Measurements from ENCODE around the gene CDADC1. TPM values are rescaled to one million over a fixed set of nuclear protein-coding genes. Genes with fewer than 3 reads are reported as not detected.
A peak's percentile ranks its signal among the peaks of the same experiment; 100 is the strongest.

CDADC1 gene
- 10 to 100 TPM; 12.3 to 13.7 TPM for total RNA-seq

DNA sequence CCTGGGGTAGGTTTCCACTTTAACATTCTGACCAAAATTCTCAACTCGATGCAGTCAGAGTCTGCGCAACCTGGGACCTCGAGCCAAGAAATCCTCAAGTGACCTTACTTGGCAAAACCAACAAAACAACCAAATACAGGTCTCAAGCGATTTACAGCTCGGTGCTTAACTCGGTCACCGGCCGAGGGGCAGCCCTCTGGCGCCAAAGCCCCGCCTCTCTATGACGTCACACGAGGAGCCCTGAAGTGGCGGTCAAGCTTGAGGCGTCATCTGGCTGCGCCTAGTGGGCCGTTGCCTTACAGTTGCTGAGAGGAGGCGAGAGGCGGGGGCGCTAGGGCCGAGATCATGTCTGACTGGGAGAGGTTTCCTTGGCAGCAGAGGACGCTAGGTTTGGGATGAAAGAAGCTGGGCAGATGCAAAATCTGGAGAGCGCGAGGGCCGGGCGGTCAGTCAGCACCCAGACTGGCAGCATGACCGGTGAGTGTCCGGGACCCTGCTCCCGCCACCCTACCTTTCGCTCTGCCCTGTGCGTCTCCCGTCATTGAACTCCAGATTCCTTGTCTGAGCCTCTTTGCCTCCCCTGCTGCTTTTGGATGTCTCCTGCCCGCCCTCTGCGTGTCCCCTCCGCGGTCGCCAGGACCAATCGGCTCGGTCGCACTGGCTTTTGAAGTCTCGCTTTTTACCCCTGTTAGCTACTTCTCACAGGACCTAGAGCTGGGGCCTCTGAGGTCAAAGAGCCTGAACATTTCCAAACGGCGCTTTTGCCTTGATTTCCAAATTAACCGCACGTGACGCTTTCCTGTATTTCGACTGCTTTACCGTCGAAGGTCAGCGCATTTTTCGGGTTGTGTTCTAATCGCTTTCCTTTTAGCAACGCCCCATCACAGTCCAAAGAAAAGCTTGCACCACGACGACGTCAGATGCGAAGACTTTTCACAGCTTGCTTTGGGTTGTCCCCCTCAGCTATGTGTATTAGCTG, at the start of gene CDADC1:
Gene CDADC1 (plus strand): TSS at position 283 of the 979 bp plus-strand sequence. CDS start 113 bp downstream, at position 396.
- H3K4me3 Mint-ChIP-seq: peak within 1 kb of the TSS; percentile 94

DNA sequence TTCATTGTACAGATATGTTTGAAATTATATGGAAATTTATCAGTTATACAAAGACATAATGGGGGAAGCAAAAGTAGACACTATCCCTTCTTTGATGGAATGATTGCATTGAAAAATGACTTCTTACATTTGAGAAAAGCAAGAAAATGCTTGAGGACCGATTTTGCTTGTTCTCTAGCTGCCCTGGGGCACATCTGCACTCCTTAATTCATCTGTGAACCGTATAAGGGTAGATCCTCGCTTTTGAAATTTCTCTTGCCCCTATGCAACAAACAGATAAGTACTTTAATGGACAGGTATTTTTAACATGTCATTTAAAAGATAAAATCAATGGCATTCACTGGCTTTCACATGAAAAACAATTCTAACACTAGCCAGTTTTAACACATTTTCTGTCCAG, 41.1 kb upstream of the CDADC1 start:
- Mint-ChIP-seq H3K27ac (no peak overlapping the region), H3K4me3 (no peak overlapping the region), H3K9me3 (ENCODE audit: insufficient read depth) (no peaks in the 10 kb centered on the region), H3K36me3 (ENCODE audit: low read depth) (peaks cover 47% of the 10 kb centered on the region), H3K4me1 (ENCODE audit: low read depth) (no peaks in the 10 kb centered on the region), H3K27me3 (ENCODE audit: low read depth) (no peaks in the 10 kb centered on the region)
- no peak for DNase-seq
- POLR2A ChIA-PET: no interaction called here
- ATAC-seq: no peak
- CTCF ChIA-PET: no interaction called here

More for the DNA sequence above, at the start of gene CDADC1:
- POLR2A ChIA-PET: interaction anchor here (0.6 to 2.7 kb wide), 14 partner anchors 8 to 758 kb away, joined by 3 to 31 read pairs (median 3); partner anchors contain the start of genes CAB39L, FNDC3A, PHF11 and SETDB2
- ATAC-seq: peak; percentile 93
- H3K9me3 Mint-ChIP-seq (ENCODE audit: insufficient read depth): no peaks in the 10 kb centered on the region
- H3K36me3 Mint-ChIP-seq (ENCODE audit: low read depth): peaks cover 25% of the 10 kb centered on the region
- peaks cover 19% of the 10 kb centered on the region for H3K27me3 Mint-ChIP-seq (ENCODE audit: low read depth)
- H3K27ac Mint-ChIP-seq: peak within 1 kb of the TSS; percentile 97
- peaks cover 40% of the 10 kb centered on the region for H3K4me1 Mint-ChIP-seq (ENCODE audit: low read depth)
- CTCF ChIA-PET: interaction anchor here (0.7 to 3.0 kb wide), 14 partner anchors 9 to 363 kb away, joined by 3 to 25 read pairs (median 4); partner anchors contain the start of gene MLNR
- peak; percentile 96 for DNase-seq

DNA sequence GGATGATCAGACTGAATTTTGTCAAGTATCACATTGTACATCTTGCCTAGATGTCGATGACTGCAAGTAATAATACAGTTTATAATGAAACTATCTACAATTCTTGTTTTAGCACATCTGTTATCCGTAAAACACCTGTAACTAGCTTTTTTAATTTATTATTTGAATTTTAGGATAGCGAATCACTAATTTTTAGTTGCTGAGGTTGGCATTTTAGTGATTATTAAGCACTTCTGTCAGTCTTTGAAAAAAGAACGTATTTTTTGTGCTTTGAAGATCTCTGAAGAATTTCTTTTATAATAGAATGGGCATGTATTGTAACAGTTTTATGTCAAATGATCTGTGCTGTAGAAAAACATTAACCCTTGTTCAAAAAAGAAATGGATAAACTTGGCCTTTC, 39.1 kb upstream of the CDADC1 start:
- ATAC-seq: no peak
- no peak for DNase-seq
- Mint-ChIP-seq H3K36me3 (ENCODE audit: low read depth) (peaks cover 49% of the 10 kb centered on the region), H3K27ac (no peak overlapping the region), H3K4me3 (no peak overlapping the region), H3K27me3 (ENCODE audit: low read depth) (no peaks in the 10 kb centered on the region), H3K4me1 (ENCODE audit: low read depth) (no peaks in the 10 kb centered on the region), H3K9me3 (ENCODE audit: insufficient read depth) (no peaks in the 10 kb centered on the region)
- ChIA-PET POLR2A (no interaction called here), CTCF (no interaction called here)

DNA sequence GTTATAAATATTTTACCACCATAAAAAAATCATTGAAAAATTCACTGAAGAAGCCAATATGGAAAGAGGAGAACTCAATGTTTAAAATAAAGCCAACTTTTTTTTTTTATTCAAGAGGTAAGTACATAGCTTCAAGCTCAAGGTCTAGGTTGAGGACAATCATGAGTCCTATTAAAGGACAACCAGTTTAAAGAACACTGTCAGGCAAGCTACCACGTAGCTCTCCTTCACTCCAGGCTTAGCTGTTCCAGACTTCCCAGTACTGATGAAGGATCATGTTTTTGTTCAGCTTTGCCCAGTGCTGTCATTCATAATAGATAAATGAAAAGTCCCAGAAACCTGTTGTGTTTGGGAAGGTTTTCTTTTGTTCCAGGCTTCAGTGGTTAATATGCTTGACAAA, 37.6 kb upstream of the CDADC1 start:
- DNase-seq: no peak
- H3K9me3 Mint-ChIP-seq (ENCODE audit: insufficient read depth): peaks cover 4% of the 10 kb centered on the region
- H3K4me3 Mint-ChIP-seq: no peak overlapping the region
- no peak for ATAC-seq
- H3K27ac Mint-ChIP-seq: no peak overlapping the region
- CTCF ChIA-PET: interaction anchor here (0.8 kb wide), 1 partner anchor 9 kb away, joined by 3 read pairs; no protein-coding TSS in a partner anchor
- H3K4me1 Mint-ChIP-seq (ENCODE audit: low read depth): peaks cover 9% of the 10 kb centered on the region
- no peaks in the 10 kb centered on the region for H3K27me3 Mint-ChIP-seq (ENCODE audit: low read depth)
- POLR2A ChIA-PET: no interaction called here
- H3K36me3 Mint-ChIP-seq (ENCODE audit: low read depth): peaks cover 41% of the 10 kb centered on the region

DNA sequence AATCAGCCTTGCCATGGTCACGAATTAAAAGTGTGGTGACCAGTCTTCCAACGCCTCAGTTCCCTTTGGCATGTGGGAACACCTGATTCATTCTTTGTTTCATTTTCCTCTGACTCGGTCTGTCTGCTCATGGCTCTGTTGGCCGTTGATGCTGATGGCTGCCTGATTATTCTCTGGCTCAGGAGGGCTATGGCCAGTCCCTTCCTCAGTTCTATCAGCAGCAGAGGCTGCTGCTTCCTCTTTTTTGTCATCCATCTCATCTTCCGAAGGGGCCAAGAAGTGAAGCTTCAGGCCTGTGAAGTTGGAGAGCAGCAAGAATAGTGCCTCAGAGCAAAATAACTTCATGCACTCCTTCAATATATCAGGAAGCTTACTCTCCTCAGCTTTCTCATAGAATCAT, 37.1 kb upstream of the CDADC1 start:
- H3K27me3 Mint-ChIP-seq (ENCODE audit: low read depth): no peaks in the 10 kb centered on the region
- ChIA-PET CTCF (interaction anchor here (0.8 kb wide), 1 partner anchor 9 kb away, joined by 3 read pairs; no protein-coding TSS in a partner anchor), POLR2A (no interaction called here)
- ATAC-seq: no peak
- peaks cover 6% of the 10 kb centered on the region for H3K9me3 Mint-ChIP-seq (ENCODE audit: insufficient read depth)
- H3K4me1 Mint-ChIP-seq (ENCODE audit: low read depth): peaks cover 12% of the 10 kb centered on the region
- no peak for DNase-seq
- H3K4me3 Mint-ChIP-seq: no peak overlapping the region
- H3K36me3 Mint-ChIP-seq (ENCODE audit: low read depth): peaks cover 39% of the 10 kb centered on the region
- H3K27ac Mint-ChIP-seq: no peak overlapping the region

DNA sequence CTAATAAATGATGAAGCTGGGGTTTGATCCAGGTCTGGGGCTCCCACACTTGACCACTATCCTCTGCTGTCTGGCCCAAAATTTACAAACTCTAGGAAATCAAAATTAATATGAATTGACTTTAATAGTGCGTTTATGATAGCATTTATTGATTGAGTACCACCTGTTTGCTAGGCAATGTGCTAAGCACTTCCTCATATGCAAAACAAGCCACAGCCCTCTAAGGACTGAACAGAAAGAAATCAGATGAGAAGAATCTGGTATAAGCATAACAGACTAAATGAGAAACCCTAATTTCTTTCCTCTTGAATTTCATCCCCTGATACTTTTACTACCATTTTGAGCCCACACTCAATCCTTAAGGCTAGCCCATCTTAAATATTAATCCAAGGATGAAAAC, 34.2 kb upstream of the CDADC1 start:
- POLR2A ChIA-PET: no interaction called here

DNA sequence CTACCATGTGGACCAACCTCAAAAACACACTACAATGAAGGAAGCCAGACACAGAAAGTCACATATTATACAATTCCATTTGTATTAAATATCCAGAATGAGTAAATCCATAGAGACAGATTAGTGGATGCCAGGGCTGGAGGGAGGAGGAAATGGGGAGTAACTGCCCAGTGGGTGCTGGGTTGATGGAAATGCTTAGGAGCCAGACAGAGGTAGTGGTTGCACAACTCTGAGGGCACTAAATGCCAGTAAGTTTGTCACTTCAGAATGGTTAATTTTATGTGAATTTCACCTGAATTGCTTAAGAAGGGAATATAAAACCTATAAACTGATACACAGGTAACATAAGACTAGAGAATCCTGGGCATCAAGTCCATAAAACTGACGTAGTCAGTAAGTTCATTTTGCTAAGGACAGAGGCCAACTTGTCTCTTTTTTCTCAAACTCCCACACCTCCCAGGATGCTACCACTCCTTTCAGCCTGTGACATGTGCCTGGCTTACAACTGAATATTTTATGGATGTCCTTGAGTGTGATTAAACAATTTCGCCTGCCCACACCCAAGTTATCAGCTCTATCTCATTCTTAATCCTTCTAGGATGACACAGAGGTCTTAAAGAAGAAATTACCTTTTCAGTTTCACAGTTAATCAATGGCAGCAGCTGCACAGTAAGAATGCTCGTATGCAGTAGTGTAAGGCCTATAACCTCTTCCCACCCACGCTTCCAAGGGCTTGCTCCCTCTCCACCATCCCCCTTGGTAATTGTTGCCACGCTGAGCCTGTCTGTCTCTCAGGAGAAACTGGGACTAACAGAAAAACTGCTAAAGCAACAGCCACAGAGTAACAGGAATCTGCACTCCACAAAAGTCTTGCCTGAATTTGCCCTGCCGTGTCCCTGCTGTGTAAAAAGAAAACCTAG, 33.5 kb upstream of the CDADC1 start:
- Mint-ChIP-seq H3K4me3 (no peak overlapping the region), H3K9me3 (ENCODE audit: insufficient read depth) (peaks cover 6% of the 10 kb centered on the region), H3K27me3 (ENCODE audit: low read depth) (peaks cover 18% of the 10 kb centered on the region), H3K4me1 (ENCODE audit: low read depth) (peaks cover 20% of the 10 kb centered on the region), H3K27ac (peak overlapping the region; percentile 79), H3K36me3 (ENCODE audit: low read depth) (peaks cover 19% of the 10 kb centered on the region)
- DNase-seq: no peak
- ATAC-seq: no peak
- POLR2A ChIA-PET: interaction anchor here (0.7 to 0.9 kb wide), 2 partner anchors 10 to 239 kb away, joined by 3 to 4 read pairs; partner anchors contain the start of gene FNDC3A
- CTCF ChIA-PET: interaction anchor here (0.9 to 4.3 kb wide), 7 partner anchors 29 to 115 kb away, joined by 3 to 15 read pairs (median 5); partner anchors contain the start of gene CDADC1

More for the DNA sequence above, 34.2 kb upstream of the CDADC1 start:
- no peak for ATAC-seq
- Mint-ChIP-seq H3K27ac (no peak overlapping the region), H3K36me3 (ENCODE audit: low read depth) (peaks cover 19% of the 10 kb centered on the region), H3K9me3 (ENCODE audit: insufficient read depth) (peaks cover 6% of the 10 kb centered on the region), H3K4me1 (ENCODE audit: low read depth) (peaks cover 20% of the 10 kb centered on the region), H3K27me3 (ENCODE audit: low read depth) (peaks cover 11% of the 10 kb centered on the region), H3K4me3 (no peak overlapping the region)
- CTCF ChIA-PET: interaction anchor here (4.3 kb wide), 1 partner anchor 67 kb away, joined by 15 read pairs; no protein-coding TSS in a partner anchor
- DNase-seq: no peak

DNA sequence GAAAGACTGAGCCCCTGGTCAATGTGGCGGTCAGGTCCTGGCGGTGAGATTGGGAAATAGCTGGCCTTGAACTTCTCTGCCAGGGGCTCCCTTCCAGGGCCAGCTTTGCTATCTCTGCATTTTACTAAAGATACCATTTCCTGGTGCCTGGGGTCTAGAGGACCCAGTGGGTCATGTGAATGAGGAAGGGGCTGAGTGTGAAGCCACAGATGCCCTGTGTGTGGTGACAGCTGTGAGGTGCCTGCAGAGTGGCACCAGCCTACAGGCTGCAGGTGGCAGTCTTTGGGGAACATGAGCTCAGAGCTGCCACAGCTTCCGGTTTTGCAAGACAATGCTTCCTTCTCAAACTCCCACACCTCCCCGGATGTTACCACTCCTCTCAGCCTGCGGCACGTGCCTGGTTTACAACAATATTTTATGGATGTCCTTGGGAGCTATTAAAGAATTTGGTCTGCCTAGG, 32.8 kb upstream of the CDADC1 start:
- Mint-ChIP-seq H3K27ac (peak overlapping the region; percentile 79), H3K9me3 (ENCODE audit: insufficient read depth) (peaks cover 6% of the 10 kb centered on the region), H3K4me3 (no peak overlapping the region), H3K27me3 (ENCODE audit: low read depth) (peaks cover 24% of the 10 kb centered on the region), H3K4me1 (ENCODE audit: low read depth) (peaks cover 22% of the 10 kb centered on the region), H3K36me3 (ENCODE audit: low read depth) (peaks cover 17% of the 10 kb centered on the region)
- ChIA-PET CTCF (interaction anchor here (0.7 to 4.3 kb wide), 10 partner anchors 15 to 115 kb away, joined by 3 to 15 read pairs (median 4); partner anchors contain the start of gene CDADC1), POLR2A (interaction anchor here (0.6 to 0.9 kb wide), 3 partner anchors 10 to 239 kb away, joined by 3 to 4 read pairs (median 3); partner anchors contain the start of genes CAB39L, FNDC3A and SETDB2)
- DNase-seq (peak; percentile 66), ATAC-seq (peak; percentile 68)

DNA sequence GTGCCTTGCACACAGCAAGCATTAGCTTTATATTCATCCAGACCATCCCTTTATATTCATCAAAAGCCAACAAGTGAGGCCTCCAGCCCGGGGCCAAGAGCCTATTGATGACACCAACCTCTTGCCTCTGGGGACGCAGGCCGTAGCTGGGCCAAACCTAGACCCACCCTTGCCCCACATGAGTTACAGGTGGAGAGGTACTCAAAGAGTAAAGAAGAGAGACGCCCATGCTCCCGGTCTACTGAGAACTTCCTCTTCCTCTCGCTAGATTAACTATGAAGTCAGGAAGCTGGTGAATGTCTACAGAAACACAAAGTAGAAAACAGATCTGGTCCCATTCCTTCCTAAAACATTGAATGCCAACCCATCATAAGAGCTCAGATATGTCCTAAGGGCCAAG, 31.4 kb upstream of the CDADC1 start:
- H3K36me3 Mint-ChIP-seq (ENCODE audit: low read depth): peaks cover 11% of the 10 kb centered on the region
- POLR2A ChIA-PET: no interaction called here
- ATAC-seq: no peak
- peaks cover 6% of the 10 kb centered on the region for H3K9me3 Mint-ChIP-seq (ENCODE audit: insufficient read depth)
- H3K27me3 Mint-ChIP-seq (ENCODE audit: low read depth): peaks cover 30% of the 10 kb centered on the region
- peaks cover 24% of the 10 kb centered on the region for H3K4me1 Mint-ChIP-seq (ENCODE audit: low read depth)
- no peak overlapping the region for H3K4me3 Mint-ChIP-seq
- H3K27ac Mint-ChIP-seq: peak overlapping the region; percentile 36
- CTCF ChIA-PET: interaction anchor here (0.6 to 4.3 kb wide), 3 partner anchors 24 to 65 kb away, joined by 3 to 15 read pairs (median 4); no protein-coding TSS in a partner anchor
- no peak for DNase-seq

DNA sequence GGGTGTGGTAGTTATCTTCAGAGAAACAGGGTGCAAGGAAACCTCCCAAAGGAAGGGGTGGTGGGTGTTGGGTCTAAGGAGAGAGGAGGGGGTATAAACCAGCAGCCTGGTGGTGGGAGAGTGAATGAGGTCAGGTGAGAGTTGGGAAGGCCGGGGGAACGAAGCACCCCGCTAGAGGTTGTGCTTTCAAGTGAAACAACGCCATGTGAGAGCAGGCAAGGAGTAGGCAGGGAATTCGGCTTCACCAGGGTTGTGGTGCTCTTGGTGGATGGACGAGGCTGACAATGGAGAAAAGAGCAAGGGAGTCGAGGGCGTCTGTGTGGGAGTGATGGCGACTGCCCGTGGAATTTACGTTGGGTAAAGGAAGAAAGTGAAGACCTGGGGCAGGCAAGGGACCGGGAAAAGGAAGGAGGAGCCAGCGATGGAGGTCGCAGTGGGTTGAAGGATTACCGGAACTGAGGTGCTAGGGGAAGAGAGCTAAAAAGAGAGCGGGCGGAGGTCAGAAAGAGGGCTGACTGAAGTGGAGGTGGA, 29.7 kb upstream of the CDADC1 start:
- peaks cover 25% of the 10 kb centered on the region for H3K4me1 Mint-ChIP-seq (ENCODE audit: low read depth)
- H3K4me3 Mint-ChIP-seq: no peak overlapping the region
- ChIA-PET CTCF (interaction anchor here (2.1 kb wide), 1 partner anchor 30 kb away, joined by 8 read pairs; the partner anchor contains the start of gene CDADC1), POLR2A (no interaction called here)
- no peak for DNase-seq
- ATAC-seq: no peak
- peaks cover 6% of the 10 kb centered on the region for H3K9me3 Mint-ChIP-seq (ENCODE audit: insufficient read depth)
- no peak overlapping the region for H3K27ac Mint-ChIP-seq
- H3K36me3 Mint-ChIP-seq (ENCODE audit: low read depth): peaks cover 3% of the 10 kb centered on the region
- H3K27me3 Mint-ChIP-seq (ENCODE audit: low read depth): peaks cover 47% of the 10 kb centered on the region
